ENCODE measurements around the gene SAMD4B. TPM values are rescaled to one million over a fixed set of nuclear protein-coding genes. Genes with fewer than 3 reads are reported as not detected.

The SAMD4B gene
- total and polyA plus RNA-seq, 9 of the 15 experiments (the other 6 are each of a cell fraction or from before 2014, with no cell fraction given): 3.4 to 90.5 (median 38.0) TPM

- TF ChIP-seq, protein P1, sequence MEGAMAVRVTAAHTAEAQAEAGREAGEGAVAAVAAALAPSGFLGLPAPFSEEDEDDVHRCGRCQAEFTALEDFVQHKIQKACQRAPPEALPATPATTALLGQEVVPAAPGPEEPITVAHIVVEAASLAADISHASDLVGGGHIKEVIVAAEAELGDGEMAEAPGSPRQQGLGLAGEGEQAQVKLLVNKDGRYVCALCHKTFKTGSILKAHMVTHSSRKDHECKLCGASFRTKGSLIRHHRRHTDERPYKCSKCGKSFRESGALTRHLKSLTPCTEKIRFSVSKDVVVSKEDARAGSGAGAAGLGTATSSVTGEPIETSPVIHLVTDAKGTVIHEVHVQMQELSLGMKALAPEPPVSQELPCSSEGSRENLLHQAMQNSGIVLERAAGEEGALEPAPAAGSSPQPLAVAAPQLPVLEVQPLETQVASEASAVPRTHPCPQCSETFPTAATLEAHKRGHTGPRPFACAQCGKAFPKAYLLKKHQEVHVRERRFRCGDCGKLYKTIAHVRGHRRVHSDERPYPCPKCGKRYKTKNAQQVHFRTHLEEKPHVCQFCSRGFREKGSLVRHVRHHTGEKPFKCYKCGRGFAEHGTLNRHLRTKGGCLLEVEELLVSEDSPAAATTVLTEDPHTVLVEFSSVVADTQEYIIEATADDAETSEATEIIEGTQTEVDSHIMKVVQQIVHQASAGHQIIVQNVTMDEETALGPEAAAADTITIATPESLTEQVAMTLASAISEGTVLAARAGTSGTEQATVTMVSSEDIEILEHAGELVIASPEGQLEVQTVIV (CRISPR knock-in tag; IDR thresholded peaks at IDR 0.05; ENCODE audit: borderline replicate concordance): no peak
- TF ChIP-seq NFE2L1 (tag; IDR thresholded peaks at IDR 0.05; ENCODE audit: borderline replicate concordance, low read depth): no peak
- TF ChIP-seq ZNF165 (CRISPR knock-in tag; IDR thresholded peaks at IDR 0.05; ENCODE audit: borderline replicate concordance): no peak
- TF ChIP-seq ZNF668 (CRISPR knock-in tag; IDR thresholded peaks at IDR 0.05): no peak
- TF ChIP-seq ZNF583 (CRISPR knock-in tag; IDR thresholded peaks at IDR 0.05): peak; percentile 27; the same call in 1 of the 2 replicates
- TF ChIP-seq, protein P2, sequence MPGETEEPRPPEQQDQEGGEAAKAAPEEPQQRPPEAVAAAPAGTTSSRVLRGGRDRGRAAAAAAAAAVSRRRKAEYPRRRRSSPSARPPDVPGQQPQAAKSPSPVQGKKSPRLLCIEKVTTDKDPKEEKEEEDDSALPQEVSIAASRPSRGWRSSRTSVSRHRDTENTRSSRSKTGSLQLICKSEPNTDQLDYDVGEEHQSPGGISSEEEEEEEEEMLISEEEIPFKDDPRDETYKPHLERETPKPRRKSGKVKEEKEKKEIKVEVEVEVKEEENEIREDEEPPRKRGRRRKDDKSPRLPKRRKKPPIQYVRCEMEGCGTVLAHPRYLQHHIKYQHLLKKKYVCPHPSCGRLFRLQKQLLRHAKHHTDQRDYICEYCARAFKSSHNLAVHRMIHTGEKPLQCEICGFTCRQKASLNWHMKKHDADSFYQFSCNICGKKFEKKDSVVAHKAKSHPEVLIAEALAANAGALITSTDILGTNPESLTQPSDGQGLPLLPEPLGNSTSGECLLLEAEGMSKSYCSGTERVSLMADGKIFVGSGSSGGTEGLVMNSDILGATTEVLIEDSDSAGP (CRISPR knock-in tag; IDR thresholded peaks at IDR 0.05): no peak
- peak in 1 of 2 experiments; percentile 34; a peak in 2 of 4 replicates for TF ChIP-seq RCOR1 (IDR thresholded peaks at IDR 0.05; ENCODE audit: borderline replicate concordance in 1 of 2, low read depth in 2 of 2, low read length in 2 of 2)
- no peak for TF ChIP-seq MCM2 (IDR thresholded peaks at IDR 0.05; ENCODE audit: low read depth)
- TF ChIP-seq TAF1 (IDR thresholded peaks at IDR 0.05; ENCODE audit: control insufficient read depth, extremely low read depth, insufficient read depth, low read length, severe bottlenecking): peak; percentile 52
- no peak for TF ChIP-seq HMG20B (CRISPR knock-in tag; IDR thresholded peaks at IDR 0.05)
- TF ChIP-seq MCM7 (IDR thresholded peaks at IDR 0.05): no peak
- TF ChIP-seq ZNF263 (CRISPR knock-in tag; IDR thresholded peaks at IDR 0.05; ENCODE audit: borderline replicate concordance): peak; percentile 56; the same call in 1 of the 2 replicates
- peak; percentile 57; the same call in 1 of the 2 replicates for TF ChIP-seq SIN3B (IDR thresholded peaks at IDR 0.05; ENCODE audit: low read depth)
- no peak; the same call in 1 of the 2 replicates for TF ChIP-seq SMARCC2 (IDR thresholded peaks at IDR 0.05; ENCODE audit: low read depth)
- TF ChIP-seq ZKSCAN3 (CRISPR knock-in tag; IDR thresholded peaks at IDR 0.05): no peak
- no peak for TF ChIP-seq ZNF280B (CRISPR knock-in tag; IDR thresholded peaks at IDR 0.05)
- peak; percentile 26; the same call in 1 of the 2 replicates for TF ChIP-seq BACH1 (tag; IDR thresholded peaks at IDR 0.05)
- no peak for TF ChIP-seq ZFX (CRISPR knock-in tag; IDR thresholded peaks at IDR 0.05)
- no peak for TF ChIP-seq TAF9B (IDR thresholded peaks at IDR 0.05; ENCODE audit: partially characterized antibody)
- TF ChIP-seq PHF8 (IDR thresholded peaks at IDR 0.05; ENCODE audit: borderline replicate concordance, low read length): peak; percentile 67; the same call in 1 of the 2 replicates
- 0 out of 2 replicates have a peak, but pooled peaks have one; percentile 46 for TF ChIP-seq ZNF175 (CRISPR knock-in tag; IDR thresholded peaks at IDR 0.05; ENCODE audit: low read depth)
- TF ChIP-seq COPS2 (conservative IDR thresholded peaks at IDR 0.05): no peak
- peak; percentile 99 for TF ChIP-seq GATAD2A (IDR thresholded peaks at IDR 0.05)
- no peak for TF ChIP-seq HNRNPH1 (optimal IDR thresholded peaks at IDR 0.05; ENCODE audit: low read depth, low read length)
These were observed 70.1 kb downstream of the SAMD4B start, which contains the start of gene PLEKHG2 (continued) for GRCh38 chr19:39412100-39412866.

Measured in K562 (cell line).